CD4-positive, alpha-beta T cell treated with Interleukin-21 for 1 hour (primary cell): ENCODE data around the gene EPHA6.

Experiments used
- DNase-seq: peaks from one replicate; pipeline ENCODE4 v3.0.0-alpha.2; 2020

EPHA6 gene

DNA sequence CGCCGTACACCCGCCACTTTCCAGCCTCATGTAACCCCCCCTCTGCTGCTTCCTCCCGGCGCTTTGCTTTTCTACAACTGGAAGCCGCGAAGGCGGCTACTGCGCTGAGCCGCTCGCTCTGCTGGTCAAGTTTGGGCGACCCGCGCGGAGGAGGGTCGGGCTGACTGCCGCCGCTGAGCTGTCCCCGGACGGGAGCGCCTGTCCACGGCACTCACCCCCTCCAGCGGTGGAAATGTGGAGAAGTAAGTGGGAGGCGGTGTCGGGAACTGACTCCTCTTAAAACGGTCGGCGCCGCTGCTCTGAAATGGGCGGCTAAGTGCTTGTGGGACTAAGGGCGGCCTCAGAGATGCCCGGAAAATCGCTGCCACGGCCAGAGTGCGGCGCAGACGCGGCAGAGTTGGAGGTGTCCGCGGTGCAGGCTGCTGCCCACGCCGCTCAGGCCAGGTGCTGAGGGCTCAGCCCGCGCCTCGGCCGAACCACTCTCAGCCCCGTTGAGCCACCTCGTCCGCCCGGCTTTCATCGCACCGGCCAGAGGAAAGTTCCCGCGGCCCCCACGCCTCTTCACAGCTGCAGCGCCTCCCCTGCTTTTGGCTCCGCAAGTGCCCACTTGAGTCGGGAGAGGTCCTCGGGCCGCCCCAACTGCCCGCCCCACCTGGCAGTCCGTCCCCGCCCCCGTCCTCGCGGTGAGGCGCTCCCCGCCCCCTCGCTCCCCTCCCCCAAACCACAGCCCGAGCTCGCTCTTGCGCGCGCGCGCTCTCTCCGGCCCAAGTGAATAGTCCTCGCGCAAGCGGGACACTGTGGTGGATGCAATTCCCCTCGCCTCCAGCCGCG lies at the start of gene EPHA6:
TSS of gene EPHA6 (plus strand) at position 775 of the 831 bp plus-strand sequence.
- no peak for DNase-seq

DNA sequence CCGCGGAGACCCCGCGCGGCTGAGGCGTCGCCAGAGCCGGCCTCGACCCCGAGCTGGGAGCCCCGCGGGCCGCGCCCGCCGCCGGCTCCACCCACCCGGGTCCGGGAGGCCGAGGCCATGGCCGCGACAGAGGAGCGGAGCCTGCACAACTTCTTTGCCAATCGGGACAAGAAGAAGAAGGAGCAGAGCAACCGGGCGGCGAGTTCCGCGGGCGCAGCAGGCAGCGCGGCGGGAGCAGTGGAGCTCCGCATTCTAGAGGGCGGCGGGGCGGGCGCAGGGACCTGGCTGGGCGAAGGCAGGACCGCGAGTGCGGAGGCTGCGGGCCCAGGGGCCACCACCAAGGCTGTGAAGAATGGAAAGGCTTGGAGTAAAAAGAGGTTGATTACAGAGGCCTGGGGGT lies 37.6 kb upstream of the EPHA6 start:
- no peak for DNase-seq

DNA sequence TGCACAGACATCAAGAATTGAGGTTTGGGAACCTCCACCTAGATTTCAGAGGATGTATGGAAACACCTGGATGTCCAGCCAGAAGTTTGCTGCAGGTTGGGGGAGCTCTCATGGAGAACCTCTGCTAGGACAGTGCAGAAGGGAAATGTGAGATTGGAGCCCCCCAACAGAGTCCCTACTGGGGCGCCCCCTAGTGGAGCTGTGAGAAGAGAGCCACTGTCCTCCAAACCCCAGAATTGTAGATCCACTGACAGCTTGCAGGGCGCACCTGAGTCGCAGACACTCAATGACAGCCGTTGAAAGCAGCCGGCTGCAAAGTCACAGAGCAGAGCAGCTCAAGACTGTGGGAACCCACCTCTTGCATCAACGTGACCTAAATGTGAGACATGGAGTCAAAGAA lies 34.6 kb upstream of the EPHA6 start:
- DNase-seq: no peak

DNA sequence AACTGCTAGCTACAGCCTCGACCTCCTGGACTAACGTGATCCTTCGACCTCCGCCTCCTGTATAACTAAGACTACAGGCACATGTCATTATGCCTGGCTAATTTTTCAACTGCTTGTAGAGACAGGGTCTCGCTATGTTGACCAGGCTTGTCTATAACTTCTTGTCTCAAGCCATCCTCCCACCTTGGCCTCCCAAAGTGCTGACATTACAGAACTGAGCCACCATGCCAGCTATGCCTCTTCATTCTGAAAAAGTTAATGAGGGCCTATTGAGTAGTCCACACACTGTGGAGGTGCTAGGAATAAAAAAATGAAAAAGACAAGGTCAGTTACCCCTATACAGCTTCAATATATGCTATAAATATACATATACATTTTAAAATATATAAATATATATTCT lies 18.3 kb upstream of the EPHA6 start:
- no peak for DNase-seq

DNA sequence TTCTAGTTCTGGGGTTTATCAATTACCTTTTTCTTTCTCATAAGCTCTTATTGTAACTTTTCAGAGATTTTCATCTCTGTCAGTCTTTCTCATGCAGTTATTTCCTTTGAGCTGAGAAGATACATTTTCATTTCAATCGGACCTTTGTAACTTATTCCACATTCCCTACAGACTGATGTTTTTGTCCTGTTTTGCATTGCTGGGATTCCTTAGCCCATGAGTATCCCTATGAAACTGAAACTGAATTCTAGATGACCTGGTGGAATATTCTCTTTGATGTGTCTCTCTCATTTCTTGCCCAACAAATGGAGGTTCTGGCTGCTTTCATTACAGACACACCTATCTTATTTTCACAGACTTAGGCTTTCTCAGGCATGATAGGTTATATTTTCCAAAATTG lies 10.5 kb upstream of the EPHA6 start:
- no peak for DNase-seq

DNA sequence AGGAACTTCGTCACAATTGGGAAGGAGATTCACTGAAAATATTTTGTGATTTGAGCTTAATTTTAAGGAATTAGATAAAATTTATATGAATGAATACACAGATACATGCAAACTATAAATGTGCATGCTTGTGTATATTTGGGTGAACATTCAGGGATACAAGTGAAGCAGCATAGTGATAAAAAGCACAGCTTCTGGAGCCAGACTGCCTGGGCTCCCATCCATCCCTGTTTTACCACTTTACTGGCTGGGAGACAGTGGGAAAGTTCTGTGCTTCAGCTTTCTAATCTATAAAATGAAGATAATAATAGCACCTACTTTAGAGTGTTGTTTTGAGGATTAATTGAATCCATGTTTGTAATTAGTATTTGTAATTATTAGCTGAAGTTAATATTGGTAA lies 8.1 kb upstream of the EPHA6 start:
- DNase-seq: no peak

DNA sequence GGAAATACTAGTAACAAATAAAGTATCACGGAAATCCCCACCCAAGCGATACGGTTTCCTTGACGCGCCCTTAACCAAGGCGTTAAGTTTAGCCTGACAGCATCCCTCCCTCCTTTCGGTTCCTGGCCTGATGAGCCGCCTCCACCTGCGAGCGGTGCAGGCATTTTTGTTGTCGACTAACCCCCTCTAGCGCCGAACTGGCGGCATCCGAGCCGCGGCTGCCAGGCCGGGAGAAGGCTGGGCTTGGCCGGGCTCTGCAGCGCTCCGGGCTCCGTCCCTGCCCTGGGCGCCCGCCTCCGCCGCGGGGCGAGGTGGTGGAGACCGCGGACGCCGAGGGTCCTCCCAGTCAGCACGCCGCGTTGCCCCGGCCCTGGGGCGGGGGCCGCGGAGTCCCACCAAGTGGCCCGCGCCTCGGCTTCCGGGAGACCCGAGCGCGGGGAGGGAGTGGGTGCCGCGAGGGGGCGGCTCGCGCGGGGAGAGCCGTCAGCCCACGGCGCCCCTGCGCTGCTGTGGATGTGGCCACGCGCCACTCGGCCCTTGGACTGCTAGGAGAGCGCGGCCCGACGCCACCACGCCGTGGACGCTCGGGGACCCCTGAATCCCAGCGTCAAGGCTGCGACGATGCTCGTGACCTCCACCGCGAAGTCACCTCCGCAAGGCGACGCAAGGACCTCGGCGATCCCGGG lies 1.1 kb upstream of the EPHA6 start:
- peak; percentile 30 for DNase-seq

DNA sequence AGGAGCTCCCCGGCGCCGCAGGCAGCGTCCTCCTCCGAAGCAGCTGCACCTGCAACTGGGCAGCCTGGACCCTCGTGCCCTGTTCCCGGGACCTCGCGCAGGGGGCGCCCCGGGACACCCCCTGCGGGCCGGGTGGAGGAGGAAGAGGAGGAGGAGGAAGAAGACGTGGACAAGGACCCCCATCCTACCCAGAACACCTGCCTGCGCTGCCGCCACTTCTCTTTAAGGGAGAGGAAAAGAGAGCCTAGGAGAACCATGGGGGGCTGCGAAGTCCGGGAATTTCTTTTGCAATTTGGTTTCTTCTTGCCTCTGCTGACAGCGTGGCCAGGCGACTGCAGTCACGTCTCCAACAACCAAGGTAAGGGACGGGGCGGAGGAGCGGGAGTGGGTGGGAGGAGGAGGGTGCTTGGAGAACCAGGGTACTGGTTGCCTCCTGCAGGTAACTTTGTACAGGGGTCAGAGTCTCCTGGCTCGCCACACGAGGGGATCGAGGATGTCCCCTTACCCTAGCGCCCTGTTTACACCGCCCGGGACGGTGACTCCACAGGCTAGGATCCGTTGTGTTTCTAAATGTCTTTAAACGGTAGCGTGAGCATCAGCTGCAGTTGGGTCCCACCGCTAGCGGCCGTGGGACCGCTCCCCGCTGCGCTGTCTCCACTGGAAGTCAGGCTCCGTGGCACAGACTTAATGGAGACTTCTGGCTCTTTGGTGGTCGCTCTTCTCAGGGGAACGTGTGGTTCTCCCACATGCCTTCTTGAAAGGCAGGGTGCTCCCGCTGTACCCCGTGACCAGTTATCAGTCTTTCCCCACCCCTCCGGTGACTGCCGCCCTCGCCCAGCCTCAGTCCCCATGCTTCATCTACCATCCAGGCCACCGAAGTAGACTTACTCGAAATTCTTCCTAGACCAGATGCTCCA lies 515 bp downstream of the EPHA6 start:
- DNase-seq: no peak

DNA sequence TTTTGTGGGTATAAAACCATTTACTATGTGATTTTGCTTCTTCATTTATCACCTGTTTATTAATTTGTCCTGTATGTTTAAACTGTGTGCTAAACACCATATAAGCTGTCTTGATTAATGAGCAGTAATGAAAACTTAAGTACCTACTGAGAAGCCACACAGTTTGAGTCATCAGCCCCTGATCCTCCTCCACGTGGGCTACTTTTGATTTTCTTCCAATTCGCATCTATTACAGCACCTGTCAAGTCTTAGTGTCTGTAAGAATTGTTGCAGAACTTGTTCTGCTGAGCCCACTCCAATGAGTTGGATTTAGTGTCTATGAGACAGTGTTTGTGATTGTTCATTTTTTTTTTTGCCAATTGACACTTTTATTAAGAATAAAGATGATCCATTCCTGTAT lies 16.8 kb downstream of the EPHA6 start:
- no peak for DNase-seq

DNA sequence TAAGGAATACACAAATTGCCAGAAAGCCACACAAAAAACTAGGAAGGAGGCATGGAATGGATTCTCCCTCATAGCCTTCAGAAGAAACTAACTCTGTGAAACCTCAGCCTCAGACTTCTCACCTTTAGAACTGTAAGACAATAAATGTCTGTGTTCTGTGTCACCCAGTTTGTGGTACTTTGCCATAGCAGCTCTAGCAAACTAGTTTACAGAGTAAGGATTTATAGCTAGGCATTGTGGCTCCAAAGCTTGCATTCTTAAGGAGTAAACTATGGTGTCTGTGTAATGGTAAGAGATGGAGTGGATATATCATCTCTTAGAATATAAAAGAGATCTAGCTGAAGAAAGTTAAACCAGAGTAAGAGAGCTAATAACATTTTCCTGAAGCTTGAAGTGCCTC lies 18.9 kb downstream of the EPHA6 start:
- DNase-seq: no peak

DNA sequence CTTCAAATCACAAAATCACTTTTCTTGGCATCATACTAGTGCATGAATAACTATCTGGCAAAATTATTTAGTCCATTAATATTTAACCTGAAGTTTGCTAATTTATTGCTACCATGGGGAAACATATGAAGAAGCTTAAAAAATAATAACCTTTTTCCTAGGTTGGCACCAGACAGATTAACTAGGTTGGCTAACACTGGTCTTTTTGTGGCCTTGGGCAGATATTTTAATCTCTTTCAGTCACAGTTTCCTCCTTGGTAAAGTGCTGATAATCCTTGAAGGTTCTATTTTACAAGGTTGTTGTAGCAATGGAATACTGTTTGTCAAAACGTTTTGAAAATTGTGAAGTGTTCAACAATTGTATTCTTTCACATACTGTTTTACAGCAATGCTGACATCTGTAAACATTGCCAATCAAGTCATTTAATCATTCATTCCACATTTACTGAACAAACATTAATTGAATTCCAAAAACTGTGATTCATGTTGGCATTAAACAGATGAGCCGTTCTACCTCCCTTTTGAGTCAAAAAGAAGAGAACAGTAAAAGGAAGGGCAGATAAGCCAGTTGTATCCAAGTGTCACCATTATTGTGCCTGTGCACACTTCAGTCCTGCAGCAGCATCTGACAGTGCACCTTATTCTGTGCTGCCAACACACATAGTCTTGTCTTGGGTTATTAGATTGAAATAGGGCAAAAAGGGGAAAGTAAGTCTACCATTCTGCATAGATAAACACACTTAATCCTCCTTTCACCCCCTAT lies 21.9 kb downstream of the EPHA6 start:
- no peak for DNase-seq

DNA sequence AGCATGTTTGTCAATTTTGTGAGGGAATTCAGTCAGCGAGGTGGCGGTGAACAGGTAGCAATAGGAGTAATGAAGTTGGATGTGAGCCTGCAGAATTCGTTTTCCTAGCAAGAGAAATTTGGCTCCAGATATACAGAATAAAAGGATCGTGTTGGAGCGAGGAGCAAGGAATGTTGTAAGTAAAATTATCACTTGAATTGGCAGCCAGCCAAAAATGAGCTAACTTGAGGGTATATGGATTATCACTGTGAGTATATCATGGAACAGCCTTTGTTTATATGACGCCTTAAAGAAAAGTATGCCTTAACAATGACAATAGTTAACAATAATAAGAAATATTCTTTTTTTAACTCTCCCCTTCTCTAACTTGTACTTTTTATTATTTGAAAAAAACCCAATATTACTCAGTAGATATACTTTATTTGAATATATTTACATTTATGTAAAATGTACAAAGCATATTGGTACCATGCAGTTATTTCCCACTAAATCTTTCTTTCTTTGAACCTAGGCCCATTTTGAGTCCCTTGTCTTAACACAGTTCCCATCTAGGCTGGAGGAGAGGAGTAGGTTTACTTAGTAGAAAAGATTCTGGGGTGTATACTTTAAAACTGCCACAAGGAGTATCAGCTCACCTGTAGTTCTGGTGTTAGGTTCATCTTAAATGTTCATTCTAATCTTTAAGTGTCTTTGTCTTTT lies 29.3 kb downstream of the EPHA6 start:
- DNase-seq: no peak

DNA sequence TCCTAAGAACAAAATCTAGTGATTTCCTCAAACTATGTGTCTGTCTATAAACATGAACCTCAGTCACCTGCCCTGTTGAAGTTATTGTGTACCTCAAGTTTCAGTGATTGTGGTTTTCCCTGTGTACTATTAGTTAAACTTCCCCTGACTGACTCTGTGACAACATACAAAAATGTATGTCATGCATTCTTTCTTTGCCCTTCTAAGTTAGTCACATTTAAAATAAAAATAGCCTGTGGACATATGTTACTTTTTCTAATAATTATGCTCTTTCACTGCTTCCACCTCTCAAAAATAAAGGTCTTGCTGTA lies 29.8 kb downstream of the EPHA6 start:
- no peak for DNase-seq

DNA sequence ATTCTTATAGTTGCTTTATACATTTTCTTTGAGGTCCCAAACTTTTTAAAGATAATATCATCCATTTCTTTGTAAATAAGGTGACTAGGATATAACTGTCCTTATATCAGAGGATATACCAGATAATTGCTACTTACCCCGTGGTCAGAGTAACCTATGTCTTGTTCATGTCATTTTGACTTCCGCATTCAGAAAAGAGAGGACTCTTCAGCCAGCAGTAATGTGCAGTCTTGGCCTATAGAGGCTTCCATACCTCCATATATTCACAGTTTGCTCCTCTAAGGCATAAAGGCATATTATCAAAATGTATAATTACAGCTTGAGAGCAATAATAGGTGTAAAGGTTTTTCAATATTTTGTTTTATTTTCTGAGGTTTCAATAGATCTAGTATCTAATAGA lies 38.5 kb downstream of the EPHA6 start:
- DNase-seq: no peak

DNA sequence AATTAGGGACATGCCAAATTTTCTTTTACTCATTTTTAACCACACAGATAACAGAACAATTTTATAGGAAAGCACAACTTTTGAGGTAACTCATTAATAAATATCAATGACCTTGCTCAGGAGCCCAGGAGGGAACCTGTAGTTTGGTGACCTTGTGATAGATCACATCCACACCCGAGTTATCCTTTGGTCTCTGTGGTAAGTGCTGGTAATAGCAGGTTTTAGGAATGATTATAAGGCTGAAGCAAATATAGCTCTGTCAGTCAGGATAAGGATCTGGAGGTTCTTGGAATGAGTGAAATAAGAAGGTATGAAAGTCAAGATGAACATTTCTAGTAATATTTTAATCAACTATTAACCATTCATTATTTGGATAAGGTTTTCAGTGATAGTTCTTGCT lies 46.5 kb downstream of the EPHA6 start:
- DNase-seq: no peak

DNA sequence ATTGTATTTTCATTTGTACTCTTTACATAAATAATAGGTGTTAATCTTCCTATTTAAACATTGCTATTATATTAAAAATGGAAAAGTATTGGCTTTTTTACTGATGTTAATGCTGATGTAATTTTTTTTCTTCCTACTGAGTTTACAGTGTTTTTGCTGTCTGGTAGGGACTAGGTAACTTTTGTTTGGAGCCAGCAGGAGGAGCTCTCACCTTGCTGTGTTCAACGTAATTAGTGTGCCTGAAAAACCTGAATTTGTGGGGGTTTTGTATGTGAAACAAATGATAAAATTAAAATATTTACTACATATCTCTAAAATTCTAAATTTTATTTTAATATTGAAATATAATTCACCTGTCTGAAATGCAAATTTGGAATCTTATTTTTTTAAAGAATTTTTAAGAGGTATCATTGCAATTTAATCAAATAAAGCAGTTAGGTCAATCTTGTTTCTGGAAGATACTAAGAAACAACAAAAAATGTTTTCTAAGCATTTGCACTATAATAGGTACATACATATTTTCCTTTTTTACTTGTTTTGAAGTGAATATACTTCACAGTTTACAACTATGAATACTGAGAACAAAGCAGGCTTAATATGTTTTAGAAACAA lies 48.8 kb downstream of the EPHA6 start:
- DNase-seq: no peak

DNA sequence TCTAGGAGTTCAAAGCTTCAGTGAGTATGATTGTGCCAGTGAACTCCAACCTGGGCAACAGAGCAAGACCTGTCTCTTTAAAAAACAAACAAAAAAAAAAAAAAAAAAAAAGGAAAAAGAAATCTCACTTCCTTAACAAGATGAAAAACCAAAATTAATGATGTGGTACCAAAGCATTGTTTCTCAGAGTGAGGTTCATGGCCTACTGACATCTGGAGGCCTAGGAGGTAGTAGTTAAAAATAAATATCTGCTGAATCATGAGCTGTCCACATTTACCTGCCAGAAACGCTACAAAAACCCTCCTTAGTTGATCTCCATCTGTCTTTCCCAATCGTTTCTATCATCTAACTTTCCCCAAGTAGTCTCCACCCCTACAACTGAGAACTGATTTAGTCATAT lies 51.2 kb downstream of the EPHA6 start:
- no peak for DNase-seq

DNA sequence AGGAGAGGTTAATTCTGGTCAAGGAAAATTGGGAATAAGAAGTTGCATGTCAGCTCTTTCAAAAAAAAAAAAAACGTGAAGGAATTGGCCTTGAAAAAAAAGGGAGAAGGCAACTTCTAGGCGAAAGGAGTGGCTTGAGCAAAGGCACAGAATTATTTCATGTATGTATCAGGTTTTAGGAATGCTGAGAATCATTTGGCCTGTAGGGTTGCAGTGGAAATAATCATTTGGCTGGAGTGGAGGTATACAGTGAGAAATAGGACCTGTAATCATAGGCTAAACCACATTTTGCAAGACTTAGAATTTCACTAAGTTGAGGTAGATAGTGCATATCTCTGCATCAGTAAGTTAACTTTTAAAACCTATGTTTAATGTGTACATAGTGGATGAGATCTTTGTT lies 54.9 kb downstream of the EPHA6 start:
- no peak for DNase-seq

DNA sequence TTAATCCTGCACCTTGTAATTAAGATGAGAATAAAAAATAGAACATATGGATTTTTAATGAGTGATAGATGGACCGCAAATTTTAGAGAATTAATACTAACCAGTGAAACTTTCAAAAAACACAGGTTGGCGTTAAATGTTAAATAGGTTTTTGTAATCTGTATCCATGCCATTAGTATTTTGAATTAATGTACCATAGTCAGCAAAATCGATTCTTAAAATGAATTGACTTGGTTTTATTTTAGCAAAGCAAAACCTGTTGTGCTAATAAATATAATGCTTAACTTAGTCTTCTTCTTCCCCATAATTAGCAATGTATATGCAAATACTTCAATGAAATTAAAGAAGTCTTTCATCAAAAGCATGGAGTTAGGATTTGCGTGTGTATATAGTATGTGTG lies 63.1 kb downstream of the EPHA6 start:
- no peak for DNase-seq

DNA sequence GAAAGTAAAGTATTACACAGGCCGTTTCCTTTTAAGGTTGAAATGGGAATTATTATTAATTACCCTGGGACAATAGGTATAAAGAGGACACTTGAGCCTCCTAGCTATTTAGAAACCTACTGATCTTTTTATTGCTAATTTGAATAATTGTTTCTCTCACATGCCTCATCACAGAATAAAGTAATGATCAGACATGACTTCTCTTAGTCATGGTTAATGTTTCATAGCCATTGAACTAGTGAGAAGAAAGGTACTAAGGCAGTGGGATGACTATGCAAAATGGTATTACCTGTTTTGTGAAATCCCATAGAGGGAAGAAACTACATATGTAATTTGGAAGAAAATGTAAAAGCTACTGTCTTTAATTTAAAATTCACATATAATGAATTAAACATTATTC lies 85.6 kb downstream of the EPHA6 start:
- DNase-seq: no peak

DNA sequence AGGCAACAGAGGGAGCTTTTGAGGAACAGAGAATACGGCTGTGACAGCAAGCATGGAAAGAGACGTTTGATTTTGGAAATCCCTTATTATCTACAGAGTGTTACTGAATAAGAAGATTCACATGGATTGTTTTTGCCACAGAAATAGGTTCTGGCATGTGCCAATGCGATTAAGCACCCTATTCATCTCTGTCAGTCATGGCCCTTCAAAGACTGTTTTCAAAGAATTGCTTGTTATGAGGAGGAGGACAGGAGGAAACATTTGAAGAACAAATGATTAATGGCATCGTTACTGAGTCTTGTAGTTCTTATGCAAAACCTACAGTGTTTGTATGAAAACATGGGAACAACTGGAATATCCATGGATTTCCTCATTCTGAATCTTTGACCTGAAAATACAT lies 86.2 kb downstream of the EPHA6 start:
- no peak for DNase-seq

DNA sequence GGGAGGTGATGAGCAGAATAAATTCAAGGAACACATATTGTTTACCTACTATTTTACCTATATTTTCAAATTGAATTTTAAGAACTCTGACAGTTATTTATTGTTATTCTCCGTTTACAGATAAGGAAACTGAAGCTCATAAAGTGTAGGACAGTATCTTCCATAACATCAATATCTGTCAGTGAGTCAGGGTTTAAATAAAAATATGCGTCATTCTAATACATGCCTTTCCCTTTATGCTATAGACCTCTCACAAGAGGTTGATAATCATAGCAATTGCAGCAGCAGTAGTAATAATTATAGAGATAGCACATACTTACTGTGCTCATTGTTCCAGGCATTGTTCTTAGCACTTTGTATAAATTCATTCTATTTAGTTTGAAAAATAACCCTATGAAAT lies 101.1 kb downstream of the EPHA6 start:
- DNase-seq: no peak
